ENCODE measurements around the gene PPARD. TPM values are rescaled to one million over a fixed set of nuclear protein-coding genes. Genes with fewer than 3 reads are reported as not detected.

The PPARD gene
- total and polyA plus RNA-seq, 11 donors: 10.0 to 23.8 (median 13.8) TPM

GRCh38 chr6:35475573-35475972, 133.2 kb downstream of the PPARD start:
- peaks cover 0 to 15% (median 6%) of the 10 kb centered on the region in 12 donors for H3K4me1 ChIP-seq
- H3K27me3 ChIP-seq: no peaks in the 10 kb centered on the region
- WGBS, 4 donors: 81 to 89% (median 86%) methylated on average over 3 to 4 of the region's 4 CpGs
- H3K4me3 ChIP-seq: no peak overlapping the region
- TF ChIP-seq POLR2A (IDR thresholded peaks at IDR 0.05): no peak
- TF ChIP-seq, protein P1, sequence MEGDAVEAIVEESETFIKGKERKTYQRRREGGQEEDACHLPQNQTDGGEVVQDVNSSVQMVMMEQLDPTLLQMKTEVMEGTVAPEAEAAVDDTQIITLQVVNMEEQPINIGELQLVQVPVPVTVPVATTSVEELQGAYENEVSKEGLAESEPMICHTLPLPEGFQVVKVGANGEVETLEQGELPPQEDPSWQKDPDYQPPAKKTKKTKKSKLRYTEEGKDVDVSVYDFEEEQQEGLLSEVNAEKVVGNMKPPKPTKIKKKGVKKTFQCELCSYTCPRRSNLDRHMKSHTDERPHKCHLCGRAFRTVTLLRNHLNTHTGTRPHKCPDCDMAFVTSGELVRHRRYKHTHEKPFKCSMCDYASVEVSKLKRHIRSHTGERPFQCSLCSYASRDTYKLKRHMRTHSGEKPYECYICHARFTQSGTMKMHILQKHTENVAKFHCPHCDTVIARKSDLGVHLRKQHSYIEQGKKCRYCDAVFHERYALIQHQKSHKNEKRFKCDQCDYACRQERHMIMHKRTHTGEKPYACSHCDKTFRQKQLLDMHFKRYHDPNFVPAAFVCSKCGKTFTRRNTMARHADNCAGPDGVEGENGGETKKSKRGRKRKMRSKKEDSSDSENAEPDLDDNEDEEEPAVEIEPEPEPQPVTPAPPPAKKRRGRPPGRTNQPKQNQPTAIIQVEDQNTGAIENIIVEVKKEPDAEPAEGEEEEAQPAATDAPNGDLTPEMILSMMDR (IDR thresholded peaks at IDR 0.05): no peak
- peaks cover 0 to 97% (median 67%) of the 10 kb centered on the region in 9 donors for H3K36me3 ChIP-seq
- no peaks in the 10 kb centered on the region for H3K9me3 ChIP-seq
- intact Hi-C loops (cut with DNase I): no loop called here
- peak in 1 of 4 donors; percentile 2 for ATAC-seq
- no peak overlapping the region for H3K27ac ChIP-seq
- no peak for DNase-seq

DNA sequence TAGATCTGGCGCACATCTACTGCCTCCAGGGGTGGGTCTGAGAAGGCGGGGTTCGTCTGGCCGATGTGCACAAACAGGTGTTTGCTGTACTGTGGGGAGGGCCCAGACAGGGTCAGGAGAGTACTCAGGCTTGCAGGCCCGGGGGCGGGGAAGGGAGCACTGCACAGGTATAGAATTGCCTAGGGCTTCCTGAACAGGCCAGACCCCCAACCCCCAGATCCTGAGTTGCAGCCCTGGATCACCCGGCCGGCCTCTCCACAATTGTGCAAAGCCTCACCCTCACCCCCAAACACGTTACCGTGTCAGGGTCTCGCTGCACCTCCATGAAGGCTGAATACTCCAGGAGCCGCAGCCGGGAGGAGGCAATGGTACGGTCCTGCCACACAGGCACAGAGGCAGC, 133.6 kb downstream of the PPARD start:
- no peak for ATAC-seq
- Histone ChIP-seq H3K27ac (no peak overlapping the region), H3K27me3 (no peaks in the 10 kb centered on the region), H3K36me3 (peaks cover 0 to 93% (median 65%) of the 10 kb centered on the region in 9 donors), H3K4me1 (peaks cover 0 to 15% (median 6%) of the 10 kb centered on the region in 12 donors), H3K9me3 (no peaks in the 10 kb centered on the region), H3K4me3 (no peak overlapping the region)
- 87 to 92% (median 91%) methylated on average over 10 to 14 of the region's 14 CpGs for WGBS, 4 donors
- intact Hi-C loops (cut with DNase I): no loop called here
- TF ChIP-seq, protein P1 (IDR thresholded peaks at IDR 0.05): no peak
- TF ChIP-seq POLR2A (IDR thresholded peaks at IDR 0.05): no peak
- DNase-seq: peak in 1 of 5 donors; percentile 18

- intact Hi-C loops (cut with DNase I): no loop called here
- H3K9me3 ChIP-seq: no peaks in the 10 kb centered on the region
- H3K36me3 ChIP-seq: peaks cover 0 to 86% (median 55%) of the 10 kb centered on the region in 9 donors
- H3K27me3 ChIP-seq: no peaks in the 10 kb centered on the region
- no peak overlapping the region for H3K4me3 ChIP-seq
- peaks cover 0 to 20% (median 7%) of the 10 kb centered on the region in 12 donors for H3K4me1 ChIP-seq
- DNase-seq (peak in 1 of 5 donors; percentile 11), ATAC-seq (no peak)
- TF ChIP-seq POLR2A (IDR thresholded peaks at IDR 0.05): no peak
- TF ChIP-seq, protein P1 (IDR thresholded peaks at IDR 0.05): no peak
- WGBS, 4 donors: 79 to 93% (median 86%) methylated on average over 3 to 8 of the region's 8 CpGs
- no peak overlapping the region for H3K27ac ChIP-seq
These were observed 134.7 kb downstream of the PPARD start for GRCh38 chr6:35477028-35477427.

Small RNAs within 50 kb of the gene (microRNA-seq; reads per million reads assigned to microRNA genes)
- gene MIR7111: 0.51 to 1.2 (median 0.69) reads per million in 4 donors

Other genes with a start within 250 kb of the PPARD start
- not detected for gene TCP11, start 201.2 kb upstream of the PPARD start, total RNA-seq
- under 1 TPM in 1 of 2 donors, not detected in 1; 0.04 TPM for gene TCP11, start 201.2 kb upstream of the PPARD start, polyA plus RNA-seq
- 10 to 100 TPM in 2 of 9 donors, 1 to 10 TPM in 7; 1.7 to 18.7 (median 4.6) TPM for gene SCUBE3, start 128.6 kb upstream of the PPARD start, total RNA-seq
- gene SCUBE3, start 128.6 kb upstream of the PPARD start, polyA plus RNA-seq: 1 to 10 TPM in 1 of 2 donors, under 1 TPM in 1; 0.61 to 2.4 TPM
- 10 to 100 TPM; 26.2 to 46.1 (median 33.0) TPM for gene ZNF76, start 82.8 kb upstream of the PPARD start, total RNA-seq
- gene ZNF76, start 82.8 kb upstream of the PPARD start, polyA plus RNA-seq: 10 to 100 TPM; 20.2 to 42.3 TPM
- gene DEF6, start 44.7 kb upstream of the PPARD start, total RNA-seq: 10 to 100 TPM in 1 of 9 donors, 1 to 10 TPM in 5, under 1 TPM in 3; 0.38 to 14.4 (median 1.3) TPM
- gene DEF6, start 44.7 kb upstream of the PPARD start, polyA plus RNA-seq: under 1 TPM; 0.72 to 0.86 TPM
- 1 to 10 TPM; 2.1 to 4.6 (median 3.8) TPM for gene FANCE, start 109.8 kb downstream of the PPARD start, total RNA-seq
- 1 to 10 TPM; 1.3 to 3.6 TPM for gene FANCE, start 109.8 kb downstream of the PPARD start, polyA plus RNA-seq
- gene RPL10A, start 125.8 kb downstream of the PPARD start, total RNA-seq: 100 to 1,000 TPM; 472 to 700 (median 532) TPM
- 1,000 to 10,000 TPM in 1 of 2 donors, 100 to 1,000 TPM in 1; 356 to 1,412 TPM for gene RPL10A, start 125.8 kb downstream of the PPARD start, polyA plus RNA-seq
- 10 to 100 TPM; 25.8 to 54.3 (median 37.1) TPM for gene TEAD3, start 154.5 kb downstream of the PPARD start, total RNA-seq
- 10 to 100 TPM; 26.6 to 34.1 TPM for gene TEAD3, start 154.5 kb downstream of the PPARD start, polyA plus RNA-seq
- not detected for gene TULP1, start 170.3 kb downstream of the PPARD start, total RNA-seq
- gene TULP1, start 170.3 kb downstream of the PPARD start, polyA plus RNA-seq: under 1 TPM in 1 of 2 donors, not detected in 1; 0.15 TPM